NCI-H2171 (cell line): ENCODE measurements around the gene GAS2L3.

Source experiments
- DNase-seq: peaks from one replicate; lab custom pipeline; 2025; lab: John Stamatoyannopoulos, UW

Gene GAS2L3

DNA sequence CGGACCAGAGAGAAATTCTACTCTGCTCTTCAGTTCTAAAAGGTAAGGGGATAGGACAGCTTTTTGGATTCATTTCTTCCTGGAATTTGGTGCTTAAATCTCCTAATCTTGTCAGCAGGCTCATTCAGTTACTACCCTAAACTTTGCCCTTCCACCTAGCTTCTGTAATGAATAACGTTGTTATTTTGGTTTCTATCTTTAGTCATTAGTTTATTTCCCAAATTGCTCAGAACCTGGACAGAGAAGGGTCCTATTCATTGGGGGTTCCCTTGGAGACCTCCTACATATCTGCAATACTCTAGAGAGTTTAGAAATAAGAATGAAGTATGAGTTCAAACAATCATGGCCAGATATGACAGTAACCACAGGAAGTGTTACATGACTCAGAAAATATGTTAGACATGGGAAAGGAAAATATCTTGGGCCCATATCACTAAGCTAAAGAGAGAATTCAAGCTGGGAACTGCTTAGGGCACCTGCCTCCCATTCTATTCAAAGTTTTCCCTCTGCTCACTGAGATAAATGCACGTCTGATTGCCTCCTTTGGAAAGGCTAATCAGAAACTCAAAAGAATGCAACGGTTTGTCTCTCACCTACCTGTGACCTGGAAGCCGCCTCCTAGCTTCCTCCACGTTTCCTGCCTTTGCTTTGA, 87.9 kb downstream of the GAS2L3 start:
- DNase-seq: no peak

- DNase-seq: no peak
Measured at GRCh38 chr12:100666588-100666987, 93.1 kb downstream of the GAS2L3 start.

DNA sequence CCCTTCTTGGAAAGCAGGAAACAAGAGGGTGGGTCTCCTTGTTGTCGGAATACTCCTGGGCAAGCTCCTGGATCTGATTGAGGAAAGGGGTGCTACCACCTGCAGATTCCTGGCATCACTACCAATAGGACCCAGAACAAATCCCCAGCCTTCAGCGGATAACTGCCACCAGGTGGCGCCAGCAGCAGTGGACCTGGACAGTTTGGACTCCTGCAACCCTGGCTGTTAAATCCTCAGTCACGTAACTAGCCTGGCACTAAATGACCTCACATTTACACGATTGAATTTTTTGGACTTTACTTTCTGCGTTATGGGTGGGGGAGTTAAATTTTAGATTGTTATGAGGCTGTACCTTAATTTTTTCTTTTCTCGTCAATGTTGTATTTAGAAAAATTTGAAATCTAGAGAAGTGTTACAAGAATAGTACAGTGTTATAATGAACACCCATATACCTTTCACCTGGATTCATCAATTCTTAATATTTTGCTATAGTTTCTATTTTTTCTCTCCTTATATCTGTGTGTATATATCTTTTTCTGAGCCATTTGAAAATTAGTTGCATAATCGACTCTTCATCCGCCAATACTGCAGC, 95.6 kb downstream of the GAS2L3 start:
- DNase-seq: peak; percentile 54

DNA sequence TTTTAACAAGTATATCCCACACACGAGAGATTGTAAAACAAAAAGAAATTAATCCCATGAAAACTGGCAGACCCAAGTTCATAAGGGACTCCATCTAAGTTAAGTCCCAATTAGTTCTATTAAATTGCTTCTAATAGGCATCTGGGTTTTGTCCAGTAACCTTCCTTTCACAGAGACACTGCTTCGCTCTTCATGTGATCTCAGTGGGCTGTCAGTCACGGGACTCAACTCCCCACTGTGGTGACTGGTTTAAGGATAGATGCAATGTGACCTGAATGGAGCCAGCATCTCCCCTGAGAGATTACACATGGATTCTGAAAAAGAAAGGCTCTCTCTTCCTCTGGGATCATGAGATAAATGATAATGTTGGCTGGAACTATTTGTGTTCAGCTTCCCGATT, 96.4 kb downstream of the GAS2L3 start:
- no peak for DNase-seq

GRCh38 chr12:100671396-100672074, 98.1 kb downstream of the GAS2L3 start:
- no peak for DNase-seq

- DNase-seq: no peak
Measured at GRCh38 chr12:100672075-100672592, 98.7 kb downstream of the GAS2L3 start.

- no peak for DNase-seq
Measured at GRCh38 chr12:100674036-100674888, 100.8 kb downstream of the GAS2L3 start.
